SIG-M5 treated with dmso at 0.1 percent for 504 hours (cell line): ENCODE data around the gene RASGRF1.
"Not testable (repeated sequence)": the region's sequence is repeated elsewhere in the genome, so short reads cannot be mapped to it uniquely, and the experiment has no call there.

Source experiments
- DNase-seq: peaks from one replicate; lab custom pipeline; 2025; ENCODE audit not compliant: unreplicated experiment; lab: John Stamatoyannopoulos, UW

RASGRF1 gene

GRCh38 chr15:78933823-78934654, 156.5 kb downstream of the RASGRF1 start:
- no peak for DNase-seq

- no peak for DNase-seq
Measured at GRCh38 chr15:78933187-78933822, 157.3 kb downstream of the RASGRF1 start.

DNA sequence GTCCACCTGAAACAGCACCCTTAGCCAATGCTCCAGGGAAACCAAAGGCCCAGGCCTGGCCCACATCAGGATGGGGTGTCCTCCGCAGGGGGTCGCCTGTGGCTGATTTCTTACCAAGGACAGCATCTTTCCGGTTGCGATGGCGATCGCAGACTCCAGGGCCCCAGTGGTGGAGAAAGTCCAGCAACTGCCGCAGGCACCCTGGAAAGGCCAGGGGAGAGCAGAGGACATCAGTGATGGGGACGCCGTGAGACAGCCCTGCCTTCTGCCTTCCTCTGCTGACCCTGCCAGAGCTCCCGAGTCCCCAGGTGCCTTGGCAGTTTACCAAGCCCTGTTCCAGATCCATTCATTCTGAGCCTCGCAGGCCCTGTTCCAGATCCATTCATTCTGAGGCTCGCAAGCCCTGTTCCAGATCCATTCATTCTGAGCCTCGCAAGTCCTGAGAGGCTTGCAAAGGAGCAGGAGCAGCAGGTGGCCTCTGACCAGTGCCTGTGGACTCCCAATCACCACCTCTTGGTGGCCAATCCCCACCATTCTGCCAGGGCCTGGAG, 158.2 kb downstream of the RASGRF1 start:
- DNase-seq = no peak

DNA sequence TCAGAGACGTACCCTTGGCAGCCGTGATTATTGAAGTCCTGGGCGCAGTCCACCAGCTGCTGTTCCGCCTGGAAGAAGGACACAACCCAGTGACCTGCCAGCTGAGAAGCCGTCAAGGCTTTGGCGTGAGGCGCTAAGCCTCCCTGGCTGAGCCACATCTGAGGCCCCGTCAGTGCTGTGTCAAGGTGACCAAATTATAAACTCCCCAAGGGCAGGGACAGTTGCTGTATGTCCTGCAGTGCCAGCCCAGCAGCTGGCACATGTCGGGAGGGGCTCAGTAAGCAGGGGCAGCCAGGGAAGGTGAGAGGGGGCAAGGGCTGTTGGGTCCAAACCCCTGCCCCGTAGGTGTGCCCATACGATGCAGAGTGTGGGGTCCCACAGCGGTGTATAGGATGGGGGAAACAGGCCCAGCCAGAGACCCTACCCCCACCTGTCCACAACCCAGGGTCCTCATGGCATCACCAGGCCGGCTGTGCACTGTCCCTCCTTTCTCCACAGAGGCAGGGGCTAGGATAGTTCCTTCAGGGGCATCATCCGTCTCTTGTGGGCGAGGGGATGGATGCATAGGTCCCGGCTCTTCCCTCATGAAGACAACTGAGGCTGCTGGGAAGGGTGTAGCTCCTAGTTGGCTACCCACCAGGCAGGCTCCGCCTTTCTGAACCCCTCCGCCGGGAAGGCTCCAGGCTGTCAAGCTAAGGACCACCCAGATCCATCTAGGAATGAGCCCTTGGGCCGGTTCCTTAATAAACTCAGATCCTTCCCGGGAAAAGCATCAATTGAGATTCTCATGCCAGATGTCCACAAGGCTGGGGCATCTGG, 158.9 kb downstream of the RASGRF1 start:
- no peak for DNase-seq

DNA sequence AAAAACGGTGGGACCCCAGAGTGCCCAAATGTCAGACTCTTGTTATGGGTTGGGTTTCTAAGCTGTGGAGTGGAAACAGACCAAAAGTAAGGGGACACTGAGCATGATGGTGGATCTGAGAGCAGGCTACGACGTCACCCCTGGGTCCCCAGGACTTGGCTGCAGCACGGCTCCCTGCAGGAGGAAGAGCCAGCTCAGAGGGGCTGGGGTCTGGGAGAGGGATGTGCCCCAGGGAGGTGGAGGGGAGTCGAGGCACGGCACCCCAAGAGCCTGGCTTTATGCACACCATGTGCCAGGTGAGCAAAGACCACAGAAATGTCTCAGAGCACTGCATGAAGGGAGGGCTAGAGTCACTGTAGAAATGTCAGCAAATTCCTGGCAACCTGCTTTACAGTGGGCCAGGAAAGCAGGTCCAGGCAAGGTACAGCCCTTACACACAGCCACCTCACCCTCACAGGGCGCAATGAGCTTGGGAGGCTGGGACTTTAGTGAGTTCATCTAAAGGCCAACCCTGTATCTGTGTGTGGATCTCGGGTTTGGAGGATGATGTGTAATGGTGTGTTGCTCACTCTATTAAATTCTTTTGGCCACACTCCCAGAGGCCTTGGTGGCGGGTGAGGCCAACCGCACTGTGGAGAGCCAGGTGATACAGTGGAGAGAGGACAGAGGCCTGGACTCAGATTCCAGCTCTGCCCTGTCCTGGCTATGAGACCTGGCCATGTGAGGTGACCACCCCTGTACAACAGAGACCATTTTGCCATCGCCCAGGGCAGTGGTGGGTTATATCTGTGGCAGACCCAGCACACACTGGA, 159.8 kb downstream of the RASGRF1 start:
- peak; percentile 55 for DNase-seq

GRCh38 chr15:78929536-78930264, 160.9 kb downstream of the RASGRF1 start:
- DNase-seq = no peak

- no peak for DNase-seq
Measured at GRCh38 chr15:78928616-78929093, 161.9 kb downstream of the RASGRF1 start.

- not testable (repeated sequence) for DNase-seq
Measured at GRCh38 chr15:78928176-78928575, 162.4 kb downstream of the RASGRF1 start.

DNA sequence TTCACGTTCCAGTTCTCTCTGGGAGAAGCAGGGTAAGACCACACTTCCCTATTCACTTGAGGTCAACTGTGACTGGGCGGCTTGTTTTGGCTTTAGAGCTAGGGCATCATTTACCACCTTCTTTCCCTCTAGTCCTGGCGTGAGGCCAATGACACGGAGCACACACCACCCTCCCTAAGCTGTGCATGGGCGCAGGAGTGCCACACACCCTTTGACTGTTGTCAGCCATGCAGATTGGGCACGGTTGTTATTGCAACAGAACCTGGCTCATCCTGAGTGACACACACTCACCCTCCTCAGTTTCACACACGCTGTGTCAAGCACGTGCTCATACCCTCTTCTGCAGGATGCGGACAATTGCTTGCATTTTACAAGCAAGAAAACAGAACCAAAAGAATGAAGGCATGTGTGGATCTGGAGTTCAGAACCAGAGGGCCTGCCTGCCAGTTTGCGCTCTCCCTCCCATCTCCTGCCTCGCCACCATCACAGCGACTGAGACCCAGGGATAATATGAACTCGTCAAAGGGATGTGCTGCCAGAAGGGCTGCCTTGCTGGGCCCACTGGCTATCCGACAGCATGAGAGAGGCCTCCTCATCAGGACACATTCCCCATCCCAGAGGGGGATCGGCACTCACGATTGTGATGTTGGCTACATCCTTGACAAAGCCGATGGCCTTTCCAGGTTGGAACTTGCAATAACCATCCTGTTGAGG, 163.3 kb downstream of the RASGRF1 start:
- no peak for DNase-seq

DNA sequence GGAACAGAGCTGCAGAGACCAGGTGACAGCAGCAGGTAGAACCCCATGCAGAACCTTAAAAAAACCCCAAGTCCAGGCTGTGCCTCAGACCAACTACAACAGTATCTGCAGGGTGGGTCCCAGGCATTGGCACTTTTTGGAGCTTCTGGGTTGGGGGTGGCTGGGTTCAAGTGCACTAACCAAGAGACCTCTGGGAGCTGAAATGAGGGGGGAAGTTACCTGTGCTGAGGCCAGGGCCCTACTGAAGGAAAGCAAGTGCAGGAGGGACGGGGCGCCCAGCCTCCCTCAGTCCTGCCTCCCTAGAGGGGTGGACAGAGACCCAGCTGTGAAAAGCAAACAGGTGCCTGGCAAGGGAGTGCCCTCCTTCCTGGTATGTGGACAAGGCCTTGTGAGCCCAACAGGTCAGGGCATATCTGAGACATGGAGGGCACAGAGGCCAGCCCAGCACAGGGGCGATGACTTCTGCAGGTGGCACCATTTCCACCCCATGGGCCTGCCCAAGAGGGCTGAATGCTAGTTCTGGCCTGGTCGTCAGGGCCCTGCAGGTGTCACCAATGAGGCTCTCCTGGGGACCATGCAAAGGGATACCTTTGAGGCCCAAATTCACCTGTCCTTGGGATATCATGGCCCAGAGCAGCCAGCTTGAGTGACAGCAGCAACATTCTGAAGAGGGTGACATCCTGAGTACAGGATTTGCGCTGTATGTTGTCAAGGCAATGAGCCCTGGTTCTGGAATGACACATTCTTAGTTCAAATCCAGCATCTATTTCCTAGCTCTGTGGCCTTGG, 164.4 kb downstream of the RASGRF1 start:
- no peak for DNase-seq

GRCh38 chr15:78925076-78925624, 165.4 kb downstream of the RASGRF1 start:
- DNase-seq = no peak

GRCh38 chr15:78923480-78924360, 166.9 kb downstream of the RASGRF1 start:
- DNase-seq = no peak

- no peak for DNase-seq
Measured at GRCh38 chr15:78923015-78923414, 167.6 kb downstream of the RASGRF1 start.

- DNase-seq = no peak
Measured at GRCh38 chr15:78922527-78922926, 168.1 kb downstream of the RASGRF1 start.

DNA sequence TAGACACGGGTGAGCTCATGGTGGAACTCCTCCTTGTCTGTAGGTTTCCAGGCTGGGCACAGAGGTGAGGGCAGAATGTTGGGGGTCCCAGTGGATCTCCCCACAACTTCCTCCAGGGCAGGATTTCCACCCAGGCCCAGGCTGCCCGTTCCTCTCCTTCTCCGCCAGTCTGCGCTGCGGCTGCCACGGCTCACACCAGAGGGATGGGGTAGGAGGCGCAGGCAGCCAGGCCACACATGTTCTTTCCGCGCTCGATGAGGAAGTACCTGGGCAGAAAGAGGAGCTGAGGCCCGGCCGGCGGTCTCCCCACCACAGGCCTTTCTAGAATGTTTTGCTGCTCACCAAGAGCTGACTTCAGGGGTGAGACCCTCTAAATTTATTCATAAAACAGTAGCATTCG, 168.6 kb downstream of the RASGRF1 start:
- no peak for DNase-seq

- no peak for DNase-seq
Measured at GRCh38 chr15:78921517-78921916, 169.1 kb downstream of the RASGRF1 start.

DNA sequence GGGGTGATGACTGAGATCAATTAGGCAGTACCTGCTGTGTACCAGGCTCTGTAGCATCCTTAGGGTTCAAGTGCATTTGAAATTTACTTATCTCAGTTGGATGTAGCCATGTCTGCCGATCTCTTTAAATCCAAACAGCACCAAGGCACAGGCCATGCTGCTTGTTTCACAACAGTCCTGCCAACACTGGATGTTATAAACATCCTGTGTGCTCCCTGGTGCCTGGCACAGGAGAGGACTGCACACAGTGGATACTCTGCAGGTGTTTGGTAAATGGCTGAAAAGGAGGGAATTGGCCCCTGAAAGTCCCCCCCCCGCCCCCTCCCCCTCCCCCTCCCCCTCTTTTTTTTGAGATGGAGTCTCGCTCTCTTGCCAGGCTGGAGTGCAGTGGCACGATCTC, 172.7 kb downstream of the RASGRF1 start:
- no peak for DNase-seq
